HepG2 (cell line): ENCODE results near the gene ELANE.

ENCODE experiments used
- AHDC1 ChIP-seq: sonication (generic); formaldehyde crosslinking; IDR thresholded peaks from 2 replicates; pipeline ENCODE4 v1.5.1; 2020; ENCODE audit warnings: mild to moderate bottlenecking, missing genetic modification reagents, borderline replicate concordance
- ASH2L ChIP-seq: fragments of 300-600, 200-600 bp; sonication (generic); IDR thresholded peaks from 2 replicates; pipeline ENCODE4 v1.7.0; 2017; ENCODE audit warnings: low read depth, mild to moderate bottlenecking, moderate library complexity, mixed read lengths, low read length; ENCODE audit not compliant: insufficient read length
- NFATC3 ChIP-seq: sonication (generic); formaldehyde crosslinking; IDR thresholded peaks from 2 replicates; pipeline ENCODE4 v1.5.1; 2020; ENCODE audit warnings: mild to moderate bottlenecking, missing genetic modification reagents
- NPAS2 ChIP-seq: sonication (generic); formaldehyde crosslinking; IDR thresholded peaks from 2 replicates; pipeline ENCODE4 v1.8.0; 2022; ENCODE audit warnings: mild to moderate bottlenecking, missing genetic modification reagents, borderline replicate concordance
- PBX3 ChIP-seq: sonication (generic); formaldehyde crosslinking; IDR thresholded peaks from 2 replicates; pipeline ENCODE4 v1.8.1; 2023; ENCODE audit warnings: missing genetic modification reagents, inconsistent platforms, borderline replicate concordance
- RAD51 ChIP-seq: fragments of 450-650 bp; IDR thresholded peaks from 2 replicates; pipeline ENCODE4 v1.6.1; 2016; ENCODE audit warnings: borderline replicate concordance
- ZSCAN31 ChIP-seq: sonication (generic); formaldehyde crosslinking; IDR thresholded peaks from 2 replicates; pipeline ENCODE4 v1.5.0; 2020; ENCODE audit warnings: low read depth, mild to moderate bottlenecking, missing genetic modification reagents
- ZUFSP ChIP-seq: sonication (generic); formaldehyde crosslinking; IDR thresholded peaks from 2 replicates; pipeline ENCODE4 v1.9.0; 2021; ENCODE audit warnings: missing genetic modification reagents, mild to moderate bottlenecking, borderline replicate concordance
- ZZZ3 ChIP-seq: sonication (generic); formaldehyde crosslinking; IDR thresholded peaks from 2 replicates; pipeline ENCODE4 v1.4.0; 2020; ENCODE audit warnings: missing genetic modification reagents, mild to moderate bottlenecking, borderline replicate concordance
- TF ChIP-seq, protein P1 (sequence below): IDR thresholded peaks from 2 replicates; pipeline ENCODE4 v1.6.1; 2016; ENCODE audit warnings: low read depth, control low read depth

DNA sequence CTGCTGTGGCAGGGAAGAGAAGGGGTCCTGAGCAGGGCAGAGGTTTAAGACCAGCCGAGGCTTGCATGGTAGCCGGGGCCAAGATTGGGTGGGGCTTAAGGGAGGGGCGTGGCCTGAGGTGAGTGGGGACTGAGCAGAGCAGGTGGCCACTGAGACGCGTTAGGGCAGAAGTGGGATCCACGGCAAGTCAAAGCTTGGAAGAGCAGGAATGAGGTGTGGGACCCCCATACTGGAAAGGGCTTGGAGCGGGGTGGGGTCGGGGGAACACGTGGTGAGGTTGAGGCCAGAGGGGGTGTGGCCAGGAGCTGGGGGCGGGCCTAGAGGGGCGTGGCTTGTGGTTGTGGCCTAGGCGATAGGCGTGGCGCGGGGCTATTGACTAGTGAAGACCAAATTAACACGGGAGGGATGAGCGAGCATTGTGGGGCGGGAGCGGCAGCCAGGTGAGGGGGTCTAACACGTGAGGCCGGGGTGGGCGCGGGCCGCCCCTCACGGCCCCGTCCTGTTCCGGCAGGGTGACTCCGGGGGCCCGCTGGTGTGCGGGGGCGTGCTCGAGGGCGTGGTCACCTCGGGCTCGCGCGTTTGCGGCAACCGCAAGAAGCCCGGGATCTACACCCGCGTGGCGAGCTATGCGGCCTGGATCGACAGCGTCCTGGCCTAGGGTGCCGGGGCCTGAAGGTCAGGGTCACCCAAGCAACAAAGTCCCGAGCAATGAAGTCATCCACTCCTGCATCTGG, 10.6 kb downstream of the ELANE start:
- TF ChIP-seq ZUFSP (CRISPR knock-in tag) (no peak), ZSCAN31 (no peak), AHDC1 (CRISPR knock-in tag) (no peak), NPAS2 (no peak), ASH2L (no peak), NFATC3 (CRISPR knock-in tag) (no peak), PBX3 (CRISPR knock-in tag) (no peak), ZZZ3 (CRISPR knock-in tag) (no peak), RAD51 (no peak)
- TF ChIP-seq, protein P1, sequence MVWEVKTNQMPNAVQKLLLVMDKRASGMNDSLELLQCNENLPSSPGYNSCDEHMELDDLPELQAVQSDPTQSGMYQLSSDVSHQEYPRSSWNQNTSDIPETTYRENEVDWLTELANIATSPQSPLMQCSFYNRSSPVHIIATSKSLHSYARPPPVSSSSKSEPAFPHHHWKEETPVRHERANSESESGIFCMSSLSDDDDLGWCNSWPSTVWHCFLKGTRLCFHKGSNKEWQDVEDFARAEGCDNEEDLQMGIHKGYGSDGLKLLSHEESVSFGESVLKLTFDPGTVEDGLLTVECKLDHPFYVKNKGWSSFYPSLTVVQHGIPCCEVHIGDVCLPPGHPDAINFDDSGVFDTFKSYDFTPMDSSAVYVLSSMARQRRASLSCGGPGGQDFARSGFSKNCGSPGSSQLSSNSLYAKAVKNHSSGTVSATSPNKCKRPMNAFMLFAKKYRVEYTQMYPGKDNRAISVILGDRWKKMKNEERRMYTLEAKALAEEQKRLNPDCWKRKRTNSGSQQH (CRISPR knock-in tag), result no peak
